GM23338 (cell line): Measurements from ENCODE around the gene GK2. TPM values are rescaled to one million over a fixed set of nuclear protein-coding genes. Genes with fewer than 3 reads are reported as not detected.

ENCODE experiments used
- ATAC-seq: fragments of 200-7000 bp; cut with Tn5 transposase; 3 replicates; pipeline ENCODE4 v1.9.1; 2020
- DNase-seq: peaks from one replicate; pipeline ENCODE4 v3.0.0-alpha.2; 2015; ENCODE audit warnings: low spot score
- H2AFZ ChIP-seq: fragments of 200-600 bp; sonication (generic); 2 replicates; pipeline ENCODE4 v1.8.0; 2016; ENCODE audit warnings: antibody characterized with exemption, mild to moderate bottlenecking, moderate library complexity
- H3F3A ChIP-seq: fragments of 200-600 bp; sonication (generic); replicated peaks from 2 replicates; pipeline ENCODE4 v1.8.0; 2017; ENCODE audit warnings: antibody characterized with exemption, mixed run types, low read depth
- H3K27ac ChIP-seq: fragments of 200-600 bp; sonication (generic); 2 replicates; pipeline ENCODE4 v1.6.1; 2016; ENCODE audit warnings: low read depth
- H3K27me3 ChIP-seq: fragments of 200-600 bp; sonication (generic); 2 replicates; pipeline ENCODE4 v1.8.0; 2016; ENCODE audit warnings: mild to moderate bottlenecking, mixed run types, moderate library complexity; ENCODE audit not compliant: insufficient read depth
- H3K36me3 ChIP-seq: fragments of 200-600 bp; sonication (generic); 2 replicates; pipeline ENCODE4 v1.8.0; 2016; ENCODE audit warnings: mild to moderate bottlenecking; ENCODE audit not compliant: insufficient read depth
- H3K4me1 ChIP-seq: fragments of 200-600 bp; sonication (generic); 2 replicates; pipeline ENCODE4 v1.8.0; 2016; ENCODE audit warnings: mild to moderate bottlenecking, moderate library complexity; ENCODE audit not compliant: insufficient read depth
- H3K4me2 ChIP-seq: fragments of 200-600 bp; sonication (generic); 2 replicates; pipeline ENCODE4 v1.7.1; 2017; ENCODE audit warnings: mixed run types
- H3K4me3 ChIP-seq: fragments of 200-600 bp; sonication (generic); 2 replicates; pipeline ENCODE4 v1.6.1; 2016; ENCODE audit warnings: mixed run types
- H3K79me2 ChIP-seq: fragments of 200-600 bp; sonication (generic); replicated peaks from 2 replicates; pipeline ENCODE4 v1.8.0; 2017; ENCODE audit warnings: mild to moderate bottlenecking; ENCODE audit not compliant: insufficient read depth
- H3K9me2 ChIP-seq: fragments of 200-600 bp; sonication (generic); 2 replicates; pipeline ENCODE4 v1.8.0; 2017; ENCODE audit not compliant: insufficient read depth
- H4K20me1 ChIP-seq: fragments of 200-600 bp; sonication (generic); replicated peaks from 2 replicates; pipeline ENCODE4 v1.8.0; 2017; ENCODE audit warnings: mild to moderate bottlenecking; ENCODE audit not compliant: insufficient read depth
- H3K27ac Mint-ChIP-seq: 2 replicates; pipeline ENCODE4 v1.8.0; 2020; ENCODE audit warnings: inconsistent platforms, mild to moderate bottlenecking, moderate library complexity, mixed read lengths
- H3K27me3 Mint-ChIP-seq: 3 replicates; pipeline ENCODE4 v1.8.0; 2022; ENCODE audit warnings: low read depth, mild to moderate bottlenecking, moderate library complexity, mixed read lengths, inconsistent platforms; ENCODE audit not compliant: insufficient read depth, poor library complexity
- H3K36me3 Mint-ChIP-seq: 3 replicates; pipeline ENCODE4 v1.8.0; 2021; ENCODE audit warnings: low read depth, mild to moderate bottlenecking, inconsistent platforms, moderate library complexity, mixed read lengths
- H3K4me1 Mint-ChIP-seq: 3 replicates; pipeline ENCODE4 v1.8.0; 2020; ENCODE audit warnings: mild to moderate bottlenecking, inconsistent platforms, mixed read lengths
- H3K4me3 Mint-ChIP-seq: 3 replicates; pipeline ENCODE4 v1.8.0; 2021; ENCODE audit warnings: moderate library complexity, mild to moderate bottlenecking, inconsistent platforms, mixed read lengths
- H3K9me3 Mint-ChIP-seq: 3 replicates; pipeline ENCODE4 v1.8.0; 2020; ENCODE audit warnings: moderate library complexity, mild to moderate bottlenecking, inconsistent platforms, mixed read lengths
- CREB1 ChIP-seq: fragments of 250-450 bp; sonication (Bioruptor Pico); IDR thresholded peaks from 2 replicates; pipeline ENCODE4 v1.5.0; 2020; ENCODE audit warnings: low read depth, mild to moderate bottlenecking, moderate library complexity
- NANOG ChIP-seq: IDR thresholded peaks from 2 replicates; pipeline ENCODE4 v1.6.1; 2016; ENCODE audit warnings: antibody characterized with exemption, borderline replicate concordance
- POLR2AphosphoS5 ChIP-seq: IDR thresholded peaks from 2 replicates; pipeline ENCODE4 v1.6.1; 2016; ENCODE audit warnings: antibody characterized with exemption, low read depth
- STAT1 ChIP-seq: IDR thresholded peaks from one replicate; pipeline ENCODE4 v1.6.1; 2016; ENCODE audit warnings: antibody characterized with exemption; ENCODE audit not compliant: unreplicated experiment
- polyA plus RNA-seq: library from polyadenylated mRNA; unstranded; fragments of >200 nt; fragmentation: Nextera tagmentation; extraction: Ambion mirVana; gene quantifications from 2 replicates; pipeline ENCODE4 v1.2.1, GENCODE V29; 2016
- total RNA-seq: library from RNA; depleted of rRNA; stranded (reverse); fragments of >200 nt; shearing (Covaris generic); gene quantifications from 2 replicates; pipeline ENCODE4 v1.2.3, GENCODE V29; 2014
- TF ChIP-seq, protein P1 (sequence below), 2 experiments: fragments of 200-600 bp in 1 of 2; sonication (generic) in 1 of 2; conservative IDR thresholded peaks; 2 replicates each; pipeline versions ENCODE4 v1.5.1 to v1.6.1; 2016 to 2017; ENCODE audit warnings: antibody characterized with exemption in 2 of 2, low read depth in 2 of 2, mild to moderate bottlenecking in 2 of 2, moderate library complexity in 1 of 2
- TF ChIP-seq, protein P2 (sequence below): IDR thresholded peaks from 2 replicates; pipeline ENCODE4 v1.6.1; 2016; ENCODE audit warnings: antibody characterized with exemption
- TF ChIP-seq, protein P3 (sequence below): IDR thresholded peaks from one replicate; pipeline ENCODE4 v1.6.1; 2018; ENCODE audit warnings: antibody characterized with exemption; ENCODE audit not compliant: unreplicated experiment

The GK2 gene
- total and polyA plus RNA-seq, 2 experiments from 2014 or later = not detected

- TF ChIP-seq, protein P1, sequence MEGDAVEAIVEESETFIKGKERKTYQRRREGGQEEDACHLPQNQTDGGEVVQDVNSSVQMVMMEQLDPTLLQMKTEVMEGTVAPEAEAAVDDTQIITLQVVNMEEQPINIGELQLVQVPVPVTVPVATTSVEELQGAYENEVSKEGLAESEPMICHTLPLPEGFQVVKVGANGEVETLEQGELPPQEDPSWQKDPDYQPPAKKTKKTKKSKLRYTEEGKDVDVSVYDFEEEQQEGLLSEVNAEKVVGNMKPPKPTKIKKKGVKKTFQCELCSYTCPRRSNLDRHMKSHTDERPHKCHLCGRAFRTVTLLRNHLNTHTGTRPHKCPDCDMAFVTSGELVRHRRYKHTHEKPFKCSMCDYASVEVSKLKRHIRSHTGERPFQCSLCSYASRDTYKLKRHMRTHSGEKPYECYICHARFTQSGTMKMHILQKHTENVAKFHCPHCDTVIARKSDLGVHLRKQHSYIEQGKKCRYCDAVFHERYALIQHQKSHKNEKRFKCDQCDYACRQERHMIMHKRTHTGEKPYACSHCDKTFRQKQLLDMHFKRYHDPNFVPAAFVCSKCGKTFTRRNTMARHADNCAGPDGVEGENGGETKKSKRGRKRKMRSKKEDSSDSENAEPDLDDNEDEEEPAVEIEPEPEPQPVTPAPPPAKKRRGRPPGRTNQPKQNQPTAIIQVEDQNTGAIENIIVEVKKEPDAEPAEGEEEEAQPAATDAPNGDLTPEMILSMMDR (conservative IDR thresholded peaks at IDR 0.05; ENCODE audit: low read depth in 2 of 2) = no peak
- TF ChIP-seq, protein P2, sequence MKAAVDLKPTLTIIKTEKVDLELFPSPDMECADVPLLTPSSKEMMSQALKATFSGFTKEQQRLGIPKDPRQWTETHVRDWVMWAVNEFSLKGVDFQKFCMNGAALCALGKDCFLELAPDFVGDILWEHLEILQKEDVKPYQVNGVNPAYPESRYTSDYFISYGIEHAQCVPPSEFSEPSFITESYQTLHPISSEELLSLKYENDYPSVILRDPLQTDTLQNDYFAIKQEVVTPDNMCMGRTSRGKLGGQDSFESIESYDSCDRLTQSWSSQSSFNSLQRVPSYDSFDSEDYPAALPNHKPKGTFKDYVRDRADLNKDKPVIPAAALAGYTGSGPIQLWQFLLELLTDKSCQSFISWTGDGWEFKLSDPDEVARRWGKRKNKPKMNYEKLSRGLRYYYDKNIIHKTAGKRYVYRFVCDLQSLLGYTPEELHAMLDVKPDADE = no peak
- TF ChIP-seq, protein P3, sequence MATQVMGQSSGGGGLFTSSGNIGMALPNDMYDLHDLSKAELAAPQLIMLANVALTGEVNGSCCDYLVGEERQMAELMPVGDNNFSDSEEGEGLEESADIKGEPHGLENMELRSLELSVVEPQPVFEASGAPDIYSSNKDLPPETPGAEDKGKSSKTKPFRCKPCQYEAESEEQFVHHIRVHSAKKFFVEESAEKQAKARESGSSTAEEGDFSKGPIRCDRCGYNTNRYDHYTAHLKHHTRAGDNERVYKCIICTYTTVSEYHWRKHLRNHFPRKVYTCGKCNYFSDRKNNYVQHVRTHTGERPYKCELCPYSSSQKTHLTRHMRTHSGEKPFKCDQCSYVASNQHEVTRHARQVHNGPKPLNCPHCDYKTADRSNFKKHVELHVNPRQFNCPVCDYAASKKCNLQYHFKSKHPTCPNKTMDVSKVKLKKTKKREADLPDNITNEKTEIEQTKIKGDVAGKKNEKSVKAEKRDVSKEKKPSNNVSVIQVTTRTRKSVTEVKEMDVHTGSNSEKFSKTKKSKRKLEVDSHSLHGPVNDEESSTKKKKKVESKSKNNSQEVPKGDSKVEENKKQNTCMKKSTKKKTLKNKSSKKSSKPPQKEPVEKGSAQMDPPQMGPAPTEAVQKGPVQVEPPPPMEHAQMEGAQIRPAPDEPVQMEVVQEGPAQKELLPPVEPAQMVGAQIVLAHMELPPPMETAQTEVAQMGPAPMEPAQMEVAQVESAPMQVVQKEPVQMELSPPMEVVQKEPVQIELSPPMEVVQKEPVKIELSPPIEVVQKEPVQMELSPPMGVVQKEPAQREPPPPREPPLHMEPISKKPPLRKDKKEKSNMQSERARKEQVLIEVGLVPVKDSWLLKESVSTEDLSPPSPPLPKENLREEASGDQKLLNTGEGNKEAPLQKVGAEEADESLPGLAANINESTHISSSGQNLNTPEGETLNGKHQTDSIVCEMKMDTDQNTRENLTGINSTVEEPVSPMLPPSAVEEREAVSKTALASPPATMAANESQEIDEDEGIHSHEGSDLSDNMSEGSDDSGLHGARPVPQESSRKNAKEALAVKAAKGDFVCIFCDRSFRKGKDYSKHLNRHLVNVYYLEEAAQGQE = no peak
- TF ChIP-seq CREB1 (no peak), POLR2AphosphoS5 (no peak), STAT1 (no peak), NANOG (no peak)
Measured at GRCh38 chr4:79385641-79386040, 22.4 kb downstream of the GK2 start (continued).

- no peak overlapping the region for H3K4me2 ChIP-seq
- H3K27ac ChIP-seq = no peak overlapping the region
- Mint-ChIP-seq H3K36me3 (no peaks in the 10 kb centered on the region), H3K27ac (no peak overlapping the region), H3K9me3 (no peaks in the 10 kb centered on the region), H3K4me1 (no peaks in the 10 kb centered on the region; the same call in 2 of the 3 replicates), H3K4me3 (no peak overlapping the region), H3K27me3 (no peaks in the 10 kb centered on the region)
- no peaks in the 10 kb centered on the region for H3K9me2 ChIP-seq
- H2AFZ ChIP-seq = no peak overlapping the region
- TF ChIP-seq, protein P1 (conservative IDR thresholded peaks at IDR 0.05; ENCODE audit: low read depth in 2 of 2) = no peak
- no peak for TF ChIP-seq NANOG
- TF ChIP-seq, protein P3 = no peak
- TF ChIP-seq, protein P2 = no peak
- no peaks in the 10 kb centered on the region for H3F3A ChIP-seq
- ATAC-seq (no peak), DNase-seq (no peak)
- no peaks in the 10 kb centered on the region for H3K79me2 ChIP-seq
- H3K27me3 ChIP-seq = no peaks in the 10 kb centered on the region
- H4K20me1 ChIP-seq = no peaks in the 10 kb centered on the region
- H3K36me3 ChIP-seq = no peaks in the 10 kb centered on the region
- H3K4me1 ChIP-seq = no peaks in the 10 kb centered on the region
- H3K4me3 ChIP-seq = no peak overlapping the region
Measured at GRCh38 chr4:79381161-79381560, 26.9 kb downstream of the GK2 start.
